Measurements from ENCODE around the gene ALK. TPM values are rescaled to one million over a fixed set of nuclear protein-coding genes. Genes with fewer than 3 reads are reported as not detected.

ALK gene
- total RNA-seq, 1 donor, result under 0.01 TPM

- DNase-seq (ENCODE audit: low read depth in 2 of 3, low spot score in 2 of 3), result no peak
Observed at GRCh38 chr2:29518010-29518409, 403.4 kb downstream of the ALK start.

GRCh38 chr2:29517413-29517812, 404.0 kb downstream of the ALK start:
- no peak for DNase-seq (ENCODE audit: low read depth in 2 of 3, low spot score in 2 of 3)

- DNase-seq (ENCODE audit: low read depth in 2 of 3, low spot score in 2 of 3), result no peak
Observed at GRCh38 chr2:29516767-29517166, 404.6 kb downstream of the ALK start.

GRCh38 chr2:29509878-29510277, 411.5 kb downstream of the ALK start:
- DNase-seq (ENCODE audit: low read depth in 2 of 3, low spot score in 2 of 3), result no peak

- DNase-seq (ENCODE audit: low read depth in 2 of 3, low spot score in 2 of 3), result no peak
Observed at GRCh38 chr2:29509397-29509796, 412.0 kb downstream of the ALK start.

GRCh38 chr2:29504746-29505145, 416.6 kb downstream of the ALK start:
- no peak for DNase-seq (ENCODE audit: low read depth in 2 of 3, low spot score in 2 of 3)

GRCh38 chr2:29502460-29502911, 418.9 kb downstream of the ALK start:
- DNase-seq (ENCODE audit: low read depth in 2 of 3, low spot score in 2 of 3), result no peak

- no peak for DNase-seq (ENCODE audit: low read depth in 2 of 3, low spot score in 2 of 3)
Observed at GRCh38 chr2:29497375-29497774, 424.0 kb downstream of the ALK start.

- no peak for DNase-seq (ENCODE audit: low read depth in 2 of 3, low spot score in 2 of 3)
Observed at GRCh38 chr2:29496198-29496597, 425.2 kb downstream of the ALK start.

GRCh38 chr2:29495536-29496060, 425.8 kb downstream of the ALK start:
- DNase-seq (ENCODE audit: low read depth in 2 of 3, low spot score in 2 of 3), result peak in 2 of 3 donors; percentile 3 to 29

GRCh38 chr2:29495068-29495467, 426.3 kb downstream of the ALK start:
- DNase-seq (ENCODE audit: low read depth in 2 of 3, low spot score in 2 of 3), result no peak

- no peak for DNase-seq (ENCODE audit: low read depth in 2 of 3, low spot score in 2 of 3)
Observed at GRCh38 chr2:29492701-29493100, 428.7 kb downstream of the ALK start.

GRCh38 chr2:29490045-29490444, 431.3 kb downstream of the ALK start:
- DNase-seq (ENCODE audit: low read depth in 2 of 3, low spot score in 2 of 3), result no peak

GRCh38 chr2:29489568-29489967, 431.8 kb downstream of the ALK start:
- no peak for DNase-seq (ENCODE audit: low read depth in 2 of 3, low spot score in 2 of 3)

GRCh38 chr2:29487967-29488555, 433.3 kb downstream of the ALK start:
- no peak for DNase-seq (ENCODE audit: low read depth in 2 of 3, low spot score in 2 of 3)

GRCh38 chr2:29485631-29486030, 435.8 kb downstream of the ALK start:
- DNase-seq (ENCODE audit: low read depth in 2 of 3, low spot score in 2 of 3), result no peak

- no peak for DNase-seq (ENCODE audit: low read depth in 2 of 3, low spot score in 2 of 3)
Observed at GRCh38 chr2:29485117-29485516, 436.3 kb downstream of the ALK start.

- DNase-seq (ENCODE audit: low read depth in 2 of 3, low spot score in 2 of 3), result no peak
Observed at GRCh38 chr2:29482867-29483266, 438.5 kb downstream of the ALK start.

GRCh38 chr2:29482348-29482747, 439.0 kb downstream of the ALK start:
- DNase-seq (ENCODE audit: low read depth in 2 of 3, low spot score in 2 of 3), result no peak

- no peak for DNase-seq (ENCODE audit: low read depth in 2 of 3, low spot score in 2 of 3)
Observed at GRCh38 chr2:29481313-29481712, 440.1 kb downstream of the ALK start.

- peak in 2 of 3 donors; percentile 82 to 94 for DNase-seq (ENCODE audit: low read depth in 2 of 3, low spot score in 2 of 3)
Observed at GRCh38 chr2:29480426-29480825, 441.0 kb downstream of the ALK start.

- no peak for DNase-seq (ENCODE audit: low read depth in 2 of 3, low spot score in 2 of 3)
Observed at GRCh38 chr2:29479401-29479800, 442.0 kb downstream of the ALK start.

GRCh38 chr2:29478641-29479040, 442.7 kb downstream of the ALK start:
- DNase-seq (ENCODE audit: low read depth in 2 of 3, low spot score in 2 of 3), result no peak

All from hematopoietic multipotent progenitor cell (in vitro differentiated cells).